NCI-H2196 treated with DMSO at 0.1 percent for 48 hours (cell line): Measurements from ENCODE around the gene BMI1.

ENCODE experiments used
- DNase-seq: peaks from one replicate; lab custom pipeline; 2025; ENCODE audit not compliant: unreplicated experiment; lab: John Stamatoyannopoulos, UW

BMI1 gene

DNA sequence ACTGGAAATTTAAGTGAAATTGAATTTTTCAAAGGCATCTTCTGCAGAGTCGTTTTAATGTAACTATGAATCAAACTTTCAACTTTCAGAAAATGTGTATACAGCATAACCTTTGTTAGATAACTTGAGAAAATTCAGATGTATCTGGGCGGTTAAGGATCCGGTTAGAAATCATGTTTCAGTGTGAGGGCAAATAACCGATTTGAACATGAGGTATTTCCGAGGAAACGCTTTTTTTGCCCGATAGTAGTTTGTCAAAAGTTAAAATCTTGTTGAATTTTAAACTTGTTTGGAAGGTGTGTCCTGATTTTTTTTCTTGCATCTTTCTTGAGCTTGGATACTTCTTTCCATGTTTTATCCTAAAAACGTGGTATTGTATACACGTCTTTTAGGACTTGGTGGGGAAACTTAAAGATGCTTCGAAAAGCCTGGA, 1.3 kb upstream of the BMI1 start:
- no peak for DNase-seq

DNA sequence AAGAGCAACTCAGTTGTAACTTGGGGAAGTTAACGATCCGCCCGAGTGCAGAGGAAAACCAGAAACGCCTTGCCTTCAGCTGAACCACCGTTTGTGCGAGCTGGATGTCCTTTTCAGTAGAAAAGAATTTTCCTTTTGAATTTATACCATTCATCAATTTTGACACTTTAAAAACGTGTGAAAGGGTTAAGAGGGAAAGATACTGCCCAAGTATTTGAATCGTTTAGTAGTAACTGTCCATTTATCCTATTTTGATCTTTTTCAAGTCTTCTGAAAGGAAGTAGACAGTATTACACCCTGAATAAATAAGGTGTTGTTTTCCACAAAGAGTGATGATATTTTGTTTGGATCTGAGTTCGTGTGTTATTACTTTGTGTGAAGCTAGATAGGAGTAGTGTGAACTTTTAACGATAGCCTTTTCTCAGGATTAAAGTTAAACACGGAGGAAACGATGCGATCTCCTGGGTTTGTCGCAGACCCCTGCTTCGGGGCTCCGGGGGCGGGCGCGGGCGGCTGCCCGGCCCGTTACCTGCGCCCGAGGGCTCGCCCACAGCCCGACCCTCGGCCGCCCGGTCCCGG, 830 bp upstream of the BMI1 start:
- no peak for DNase-seq

DNA sequence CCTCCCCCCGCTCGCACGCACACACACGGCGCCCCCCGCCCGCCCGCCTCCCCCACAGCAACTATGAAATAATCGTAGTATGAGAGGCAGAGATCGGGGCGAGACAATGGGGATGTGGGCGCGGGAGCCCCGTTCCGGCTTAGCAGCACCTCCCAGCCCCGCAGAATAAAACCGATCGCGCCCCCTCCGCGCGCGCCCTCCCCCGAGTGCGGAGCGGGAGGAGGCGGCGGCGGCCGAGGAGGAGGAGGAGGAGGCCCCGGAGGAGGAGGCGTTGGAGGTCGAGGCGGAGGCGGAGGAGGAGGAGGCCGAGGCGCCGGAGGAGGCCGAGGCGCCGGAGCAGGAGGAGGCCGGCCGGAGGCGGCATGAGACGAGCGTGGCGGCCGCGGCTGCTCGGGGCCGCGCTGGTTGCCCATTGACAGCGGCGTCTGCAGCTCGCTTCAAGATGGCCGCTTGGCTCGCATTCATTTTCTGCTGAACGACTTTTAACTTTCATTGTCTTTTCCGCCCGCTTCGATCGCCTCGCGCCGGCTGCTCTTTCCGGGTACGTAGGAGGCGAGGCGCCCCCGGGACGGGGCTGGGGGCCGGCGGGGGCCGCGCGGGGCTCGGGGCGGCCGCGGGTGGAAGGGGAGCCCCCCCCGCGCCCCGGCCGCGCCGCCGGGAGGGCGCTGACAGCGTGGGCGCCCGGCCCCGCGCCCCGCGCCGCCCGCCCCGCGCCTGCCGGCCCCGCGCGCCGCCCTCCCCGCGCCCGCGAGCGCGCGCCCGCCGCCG, 441 bp downstream of the BMI1 start:
- DNase-seq, result peak; percentile 3

DNA sequence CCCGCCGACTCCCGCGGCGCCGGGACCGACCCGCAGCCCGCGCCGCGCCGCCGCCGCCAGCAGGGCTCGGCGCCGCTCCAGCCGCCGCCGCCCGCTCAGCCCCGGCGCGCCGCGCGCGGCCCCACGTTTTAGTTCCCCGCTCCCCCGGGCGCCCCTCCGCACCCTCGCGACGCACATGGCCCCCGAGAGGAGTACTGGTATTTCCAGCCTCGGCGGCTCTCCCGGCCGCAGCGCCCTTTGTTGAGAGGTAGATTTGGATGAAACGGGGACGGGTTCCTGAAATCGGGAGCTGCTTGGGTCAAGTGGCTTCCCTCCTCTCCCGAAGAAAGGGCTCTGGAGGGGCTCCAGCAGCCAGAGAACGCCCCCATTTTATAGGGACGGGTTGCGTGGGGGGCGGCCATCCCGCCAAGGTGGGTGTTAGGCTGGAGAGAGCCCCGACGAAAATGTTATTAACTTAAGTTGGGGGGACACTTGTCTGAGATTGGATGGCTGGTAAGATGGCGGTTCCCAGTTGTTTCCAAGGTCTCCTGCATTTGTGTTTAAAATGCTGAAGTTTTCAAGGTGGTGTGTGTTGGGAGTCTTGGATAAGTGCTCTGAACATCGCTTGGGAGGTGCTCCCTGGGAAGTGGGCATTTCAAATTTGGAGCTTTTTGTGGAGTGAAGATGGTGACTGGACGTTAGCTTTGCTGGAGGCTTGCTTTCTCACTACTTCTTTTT, 1.2 kb downstream of the BMI1 start:
- DNase-seq, result no peak

DNA sequence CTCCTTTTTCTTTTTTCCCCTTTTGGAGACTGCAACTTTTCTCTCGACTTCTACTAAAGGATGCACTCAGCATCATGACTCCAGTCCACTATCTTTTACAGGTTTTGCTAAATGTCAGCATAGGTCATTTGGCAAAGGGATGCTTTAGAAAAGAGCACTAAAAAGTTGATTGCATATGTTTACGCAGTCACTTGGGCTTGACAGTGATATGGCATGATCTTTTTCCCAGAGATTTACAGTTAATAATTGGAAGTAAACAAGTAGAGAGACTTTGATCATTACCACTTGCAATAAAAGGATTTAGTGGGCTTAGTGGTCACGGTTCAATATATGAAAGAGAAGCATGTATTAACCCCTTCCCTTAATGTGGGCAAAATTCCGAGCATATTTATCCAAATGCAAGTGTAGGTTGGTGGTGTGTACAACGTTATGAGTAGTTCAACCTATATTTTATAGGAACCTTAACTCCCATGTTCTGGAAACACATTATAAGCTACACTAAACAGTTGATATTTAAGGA, 1.8 kb downstream of the BMI1 start:
- no peak for DNase-seq

DNA sequence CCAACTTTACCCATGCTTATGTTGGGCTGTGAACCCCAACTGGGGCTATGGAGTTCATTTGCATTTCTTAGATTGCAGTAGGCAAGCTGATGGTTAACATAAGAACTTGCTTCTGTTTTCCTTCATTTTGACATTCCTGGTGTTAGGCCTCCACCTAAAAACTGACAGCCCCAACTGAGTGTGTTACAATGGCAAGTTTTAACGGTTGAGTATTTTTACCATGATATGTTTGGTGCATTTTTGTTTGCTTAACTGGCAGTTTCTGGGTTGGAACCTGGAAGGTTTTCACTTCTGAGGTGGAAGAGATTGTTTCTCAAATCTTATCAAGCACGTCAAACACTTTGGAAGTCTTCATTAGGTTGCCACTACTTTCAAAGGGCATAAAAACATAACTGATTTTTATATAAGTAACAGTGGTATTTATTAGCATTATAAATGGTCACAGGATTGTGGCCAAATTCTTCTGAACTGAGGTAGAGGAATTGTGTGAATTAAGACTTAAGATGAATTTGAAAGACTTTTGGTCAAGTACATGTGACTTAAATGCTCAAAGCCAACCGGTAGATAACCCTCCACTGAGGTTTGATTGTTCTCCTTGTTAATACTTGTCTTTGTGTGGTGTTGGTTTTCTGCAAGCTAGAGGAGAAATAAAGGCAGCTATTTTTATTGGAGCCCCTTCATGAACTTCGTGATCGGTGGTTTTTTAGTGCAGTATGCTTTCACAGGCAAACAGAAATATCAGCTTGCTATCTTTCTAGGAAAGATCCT, 2.8 kb downstream of the BMI1 start:
- DNase-seq, result no peak

DNA sequence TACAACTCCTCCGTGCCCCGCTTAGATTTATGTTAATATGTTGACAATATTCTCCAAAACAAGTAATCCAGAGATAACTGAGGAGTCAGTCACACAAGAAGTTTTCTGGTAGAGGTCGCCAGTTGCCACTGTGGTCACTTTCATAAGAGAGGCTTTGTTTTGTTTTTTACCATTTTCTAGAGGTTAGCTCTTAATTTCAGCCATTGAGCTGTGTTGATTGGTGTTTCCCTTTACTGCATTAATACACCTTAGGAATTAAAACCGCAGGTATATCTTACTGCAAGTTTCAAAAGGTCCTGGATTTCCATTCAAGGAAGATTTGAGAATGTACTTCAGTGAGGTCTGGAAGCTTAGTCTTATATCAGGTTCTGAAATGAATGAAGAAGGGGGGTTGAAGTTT, 3.5 kb downstream of the BMI1 start:
- DNase-seq, result no peak

DNA sequence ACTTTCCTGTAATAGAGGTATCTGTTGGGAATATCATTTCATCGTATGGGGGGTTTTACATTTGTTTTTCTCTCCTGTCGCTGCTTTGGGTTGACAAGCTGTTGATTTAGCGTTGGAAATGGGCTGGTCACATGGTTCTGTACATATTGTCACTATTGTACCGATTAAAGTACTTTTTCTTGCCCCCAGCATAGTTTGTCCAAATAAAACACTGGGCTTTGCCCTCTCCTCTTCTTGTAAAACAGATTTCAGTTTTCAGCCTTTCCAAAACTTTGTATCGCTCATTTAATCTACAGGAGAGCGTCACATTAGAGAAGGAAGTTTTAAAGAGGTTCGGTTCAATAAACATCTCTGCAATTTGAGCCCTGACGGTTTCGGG, 4.0 kb downstream of the BMI1 start:
- DNase-seq, result no peak

DNA sequence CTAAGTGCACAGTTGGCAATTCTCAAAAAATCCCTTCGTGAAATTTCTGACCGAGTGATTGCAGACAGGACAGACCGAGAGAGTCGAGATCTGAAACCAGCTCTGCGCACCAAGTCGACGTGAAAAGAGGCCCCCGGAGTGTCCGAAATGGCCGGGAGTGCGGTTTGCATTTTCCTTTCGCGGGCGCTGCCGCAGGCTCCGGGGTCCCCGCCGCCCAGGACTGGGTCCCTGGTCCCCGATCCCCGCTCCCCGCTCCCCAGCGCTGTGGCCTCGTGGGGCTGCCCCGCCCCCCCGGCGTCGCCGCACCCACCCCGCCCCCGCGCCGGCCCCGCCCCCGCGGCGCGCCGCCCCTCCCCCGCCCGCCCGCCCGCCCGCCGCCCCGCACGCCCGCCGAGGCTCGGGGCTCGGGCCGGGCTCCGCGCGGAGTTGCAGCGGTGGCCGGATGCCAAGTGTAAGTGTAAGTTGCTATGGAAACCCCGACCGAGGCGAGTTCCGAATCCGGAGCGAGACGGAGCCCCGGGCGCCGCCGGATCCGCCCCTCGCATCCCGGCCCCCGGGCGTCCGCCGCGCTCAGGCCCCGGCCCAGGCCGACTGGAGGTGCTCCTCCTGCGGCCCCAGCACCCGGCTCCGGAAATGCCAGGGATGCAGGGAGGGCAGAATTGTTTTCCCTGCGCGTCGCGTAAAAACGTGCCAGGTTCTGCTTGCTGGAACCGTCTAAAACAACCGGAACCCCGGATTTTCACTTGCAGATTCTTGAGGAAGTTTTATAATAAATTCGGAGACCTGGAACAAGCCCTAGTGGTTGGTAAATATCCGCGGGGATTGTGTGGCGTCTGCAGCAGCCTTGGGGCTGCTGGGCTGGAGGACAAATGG, 4.6 kb downstream of the BMI1 start:
- peak; percentile 12 for DNase-seq

DNA sequence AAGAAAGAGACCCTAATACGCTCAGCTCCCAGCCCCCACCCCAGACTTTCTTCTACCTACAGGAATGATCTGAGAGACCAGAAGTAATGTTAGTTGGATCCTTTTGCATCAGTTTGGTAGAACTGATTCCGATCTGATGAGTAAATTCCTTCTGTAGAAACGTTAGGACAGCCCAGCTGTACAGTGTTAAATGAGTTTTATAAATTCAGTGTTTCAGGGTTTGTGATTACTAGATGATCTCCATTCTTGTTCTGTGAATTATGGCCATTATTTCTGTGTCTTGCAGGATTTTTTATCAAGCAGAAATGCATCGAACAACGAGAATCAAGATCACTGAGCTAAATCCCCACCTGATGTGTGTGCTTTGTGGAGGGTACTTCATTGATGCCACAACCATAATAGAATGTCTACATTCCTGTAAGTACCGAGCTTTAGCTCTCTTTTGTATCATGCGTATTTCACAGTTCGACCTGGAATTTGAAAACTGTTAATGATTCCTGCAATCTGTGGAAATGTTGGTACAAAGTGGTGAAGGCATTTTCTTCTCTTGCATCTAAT, 5.3 kb downstream of the BMI1 start:
- DNase-seq, result no peak

DNA sequence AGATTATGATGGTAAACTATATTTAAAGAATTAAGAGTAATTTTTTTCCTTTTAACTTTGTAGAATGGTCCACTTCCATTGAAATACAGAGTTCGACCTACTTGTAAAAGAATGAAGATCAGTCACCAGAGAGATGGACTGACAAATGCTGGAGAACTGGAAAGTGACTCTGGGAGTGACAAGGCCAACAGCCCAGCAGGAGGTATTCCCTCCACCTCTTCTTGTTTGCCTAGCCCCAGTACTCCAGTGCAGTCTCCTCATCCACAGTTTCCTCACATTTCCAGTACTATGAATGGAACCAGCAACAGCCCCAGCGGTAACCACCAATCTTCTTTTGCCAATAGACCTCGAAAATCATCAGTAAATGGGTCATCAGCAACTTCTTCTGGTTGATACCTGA, 8.3 kb downstream of the BMI1 start:
- no peak for DNase-seq

DNA sequence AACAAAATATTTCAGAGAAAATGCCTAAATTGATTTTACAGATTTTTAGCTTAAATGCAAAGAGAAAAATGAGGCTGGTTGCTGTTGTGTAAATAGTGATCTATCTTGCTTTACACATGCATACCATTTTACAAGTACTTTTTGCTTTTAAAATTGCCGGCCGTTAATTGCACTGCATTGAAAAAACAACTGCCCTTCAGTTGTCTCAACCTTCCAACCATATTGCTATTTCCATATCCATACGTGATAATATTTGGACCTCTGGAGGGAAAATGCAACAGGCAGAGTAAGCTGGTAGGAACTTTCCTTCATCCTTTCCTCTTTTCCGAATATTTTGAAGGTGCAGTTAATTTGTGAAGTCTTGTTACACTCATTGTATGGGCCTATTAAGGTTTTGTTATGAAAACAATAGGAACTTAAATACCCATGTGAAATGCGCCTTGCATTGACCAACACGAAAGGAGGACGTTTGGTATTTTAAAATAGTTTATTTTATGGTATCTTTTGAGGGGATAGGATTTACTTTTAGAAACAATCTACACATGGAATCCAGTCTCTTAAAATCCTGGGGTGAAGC, 11.3 kb downstream of the BMI1 start:
- DNase-seq, result no peak

DNA sequence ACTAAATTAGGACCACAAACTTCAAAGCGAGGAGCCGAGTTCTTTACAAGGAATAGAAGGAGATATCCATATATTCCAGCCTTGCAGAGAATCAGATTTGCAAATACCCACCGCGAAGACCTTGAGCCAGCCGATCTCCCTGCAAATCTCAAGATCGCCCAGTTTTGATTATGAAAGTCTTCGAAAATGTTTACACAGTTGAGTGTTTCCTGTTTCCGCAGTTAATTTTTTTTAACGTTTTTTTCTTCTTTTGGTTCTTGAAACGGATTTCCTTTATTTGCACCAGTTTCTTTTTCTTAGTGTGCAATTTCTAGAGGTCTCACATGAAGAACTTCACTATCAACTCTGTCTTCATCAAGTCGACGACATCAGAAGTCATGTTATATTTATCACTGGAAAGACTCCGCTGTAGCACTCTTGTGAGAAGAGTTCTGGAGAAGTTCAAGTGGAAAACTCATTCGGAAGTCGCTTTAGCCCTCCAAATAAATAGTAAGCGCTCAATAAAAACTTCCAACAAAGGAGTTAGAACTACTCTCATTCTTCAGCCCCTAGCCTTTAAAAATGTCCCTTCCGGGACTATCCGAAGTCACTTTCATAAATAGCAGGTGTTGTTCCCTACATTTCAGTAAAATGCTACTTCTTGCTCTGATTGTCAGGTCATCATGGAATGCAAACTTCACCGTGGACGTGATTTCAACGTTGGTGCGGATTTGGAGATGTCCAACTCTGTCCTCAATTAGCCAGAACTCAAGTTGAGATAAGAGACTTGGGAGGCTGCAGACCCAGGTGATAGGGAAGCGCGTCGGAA, 12.5 kb downstream of the BMI1 start:
- no peak for DNase-seq

DNA sequence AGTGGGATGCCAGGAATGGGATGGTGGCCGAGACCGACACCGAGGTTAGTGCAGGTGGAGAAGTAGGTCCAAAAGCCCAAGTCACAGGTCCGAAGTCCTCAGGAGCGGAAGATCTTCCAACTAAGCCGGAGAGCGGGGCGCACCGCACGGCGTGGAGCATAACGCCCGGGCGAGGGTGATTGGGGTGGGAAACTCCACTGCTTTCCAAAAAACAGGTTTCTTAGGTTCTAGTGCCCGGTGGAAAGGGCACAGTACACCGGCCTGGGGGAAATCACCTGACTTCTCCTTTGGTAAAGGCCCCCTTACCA, 13.0 kb downstream of the BMI1 start:
- DNase-seq, result no peak

DNA sequence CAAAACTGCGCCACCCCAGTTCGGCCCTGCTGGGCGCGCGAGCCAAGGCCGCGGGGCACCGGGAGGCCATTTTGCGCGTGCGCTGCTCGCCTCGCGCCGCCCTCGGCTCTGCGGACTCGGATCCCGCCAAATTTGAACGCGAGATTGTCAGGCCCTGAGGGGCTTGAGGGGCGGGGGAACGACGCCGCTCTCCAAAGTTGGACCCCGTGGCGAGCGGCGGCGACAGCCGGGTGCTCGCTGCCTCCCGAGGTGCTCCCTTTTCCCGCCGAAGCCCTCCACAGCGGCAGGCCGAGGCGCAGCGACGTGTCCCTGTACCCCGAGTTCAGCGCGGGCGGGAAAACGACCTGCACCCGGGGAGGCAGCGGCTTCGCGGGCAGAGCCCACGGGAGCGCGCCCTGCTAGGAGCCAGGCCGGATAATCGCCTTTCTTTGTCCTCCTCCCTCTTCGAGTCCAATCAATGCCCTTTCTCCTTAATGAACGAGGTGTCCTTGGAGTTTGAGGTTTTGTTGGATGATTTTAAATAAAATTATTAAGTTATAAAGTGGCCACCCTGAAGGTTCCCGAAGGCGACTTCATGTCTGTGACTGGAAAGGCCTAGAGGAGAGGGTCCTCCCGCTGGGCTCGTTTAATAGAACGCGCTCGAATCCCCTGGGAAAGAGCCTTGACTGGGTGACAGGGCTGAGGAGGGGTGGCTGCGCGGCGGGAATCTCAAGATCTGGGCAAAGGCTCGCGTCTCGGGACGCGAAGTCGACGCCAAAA, 13.7 kb downstream of the BMI1 start:
- DNase-seq, result no peak

DNA sequence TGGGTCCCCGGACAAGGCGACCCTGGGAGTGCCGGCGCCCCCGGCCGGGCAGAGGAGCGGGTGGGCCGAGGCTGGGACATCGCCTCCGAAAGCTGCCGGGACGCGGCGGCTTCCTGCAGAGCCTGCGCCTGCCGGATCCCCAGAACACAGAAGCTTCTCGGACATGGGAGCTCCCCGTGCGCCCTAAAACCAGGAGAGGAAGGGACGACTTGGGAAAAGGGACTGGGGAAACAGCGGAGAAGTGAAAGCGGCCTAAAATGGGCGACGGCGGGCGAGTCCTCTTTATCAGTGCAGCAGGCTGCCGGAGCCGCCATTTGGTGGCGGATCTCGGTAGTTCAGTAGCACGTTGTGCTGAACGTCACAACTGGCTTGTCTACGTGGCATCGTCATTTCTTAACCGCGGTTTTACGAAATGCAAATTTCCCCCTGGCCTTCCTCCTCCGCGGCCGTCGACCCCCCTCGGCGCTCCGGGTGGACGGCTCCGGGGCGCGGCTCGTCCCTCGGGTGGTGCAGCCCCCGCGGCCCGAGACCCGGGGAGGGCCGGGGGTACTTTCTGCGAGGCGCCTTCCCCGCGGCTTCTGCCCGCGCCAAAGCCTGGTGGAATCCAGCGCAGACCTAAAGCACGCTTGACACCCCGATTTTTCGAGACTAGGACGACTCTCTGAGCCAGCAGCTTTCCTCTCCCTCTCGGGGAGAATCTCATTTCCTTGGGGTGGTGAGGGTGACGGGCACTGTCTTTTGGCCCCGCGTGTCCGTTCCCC, 14.5 kb downstream of the BMI1 start:
- no peak for DNase-seq

DNA sequence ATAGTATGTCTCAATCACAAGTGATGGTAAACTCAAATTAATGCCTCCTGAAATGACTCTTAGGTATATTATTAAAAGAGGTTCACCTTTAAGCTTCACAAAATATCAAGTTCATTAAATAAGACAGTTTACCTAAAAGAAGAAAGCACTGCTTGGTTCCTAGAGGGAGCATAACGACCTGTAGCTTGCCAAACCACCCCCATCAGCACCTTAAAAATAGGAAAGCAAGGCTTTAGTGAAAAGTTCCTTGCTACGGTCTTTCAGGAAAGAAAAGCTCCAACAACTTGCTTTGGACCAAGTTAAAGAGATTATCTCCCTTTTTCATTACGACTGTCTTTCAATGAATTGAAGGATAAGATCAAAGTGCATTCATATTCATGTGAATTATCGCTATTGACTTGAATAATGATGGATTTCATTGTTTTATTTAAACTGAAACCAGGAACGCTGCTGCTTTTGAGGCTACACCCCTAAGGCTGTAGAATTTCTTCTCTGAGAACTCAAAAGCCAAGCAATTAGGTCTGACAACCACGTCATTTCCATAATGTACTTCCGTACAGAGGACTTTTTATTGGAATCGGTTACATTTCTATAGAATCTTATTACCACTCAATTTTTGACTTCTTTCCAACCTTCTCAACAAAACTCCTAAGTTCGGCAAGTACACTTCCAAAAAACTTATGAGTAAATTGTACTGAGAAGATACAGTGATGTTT, 17.4 kb downstream of the BMI1 start:
- DNase-seq, result no peak
